Psoas muscle (tissue), 8 donors: ENCODE data around the gene DDX24. TPM values are rescaled to one million over a fixed set of nuclear protein-coding genes. Genes with fewer than 3 reads are reported as not detected.

Experiments
- ATAC-seq, 4 donors: fragments of 200-7000 bp; cut with Tn5 transposase; one replicate each; pipeline ENCODE4 v1.9.1; 2020; ENCODE audit warnings: moderate library complexity in 3 of 4, mild to moderate bottlenecking in 2 of 4
- DNase-seq, 2 donors: peaks; one replicate each; pipeline ENCODE4 v3.0.0-alpha.2; 2020
- H3K27ac ChIP-seq: fragments of 200-600 bp; one replicate; pipeline ENCODE4 v1.8.0; 2022
- H3K27me3 ChIP-seq, 3 donors: fragments of 200-600 bp in 1 of 3; one replicate each; pipeline versions ENCODE4 v1.6.1 to v1.8.0; 2013 to 2022; ENCODE audit warnings: low read length in 2 of 3, mild to moderate bottlenecking in 2 of 3, moderate library complexity in 1 of 3; ENCODE audit not compliant: insufficient read depth in 3 of 3
- H3K36me3 ChIP-seq, 2 donors: fragments of 200-600 bp in 1 of 2; one replicate each; pipeline versions ENCODE4 v1.6.1 to v1.8.0; 2013 to 2022; ENCODE audit warnings: low read depth in 1 of 2, mild to moderate bottlenecking in 1 of 2, moderate library complexity in 1 of 2; ENCODE audit not compliant: insufficient read depth in 1 of 2
- H3K4me1 ChIP-seq: fragments of 200-600 bp; one replicate; pipeline ENCODE4 v1.8.0; 2022
- H3K4me3 ChIP-seq: fragments of 200-600 bp; one replicate; pipeline ENCODE4 v1.8.0; 2022; ENCODE audit warnings: mild to moderate bottlenecking
- H3K9me3 ChIP-seq: fragments of 200-600 bp; one replicate; pipeline ENCODE4 v1.8.0; 2022
- WGBS, 3 donors: extraction: QIAGEN DNeasy Blood & Tissue Kit; methylation state at CpG; one replicate each; pipeline versions ENCODE4 v1.1.6 to v1.1.7; 2013; 5-methylcytosine and 5-hydroxymethylcytosine counted together
- intact Hi-C, 2 donors: fragments of 100-400 bp; cut with DNase I; formaldehyde crosslinking; loops; one replicate each; pipeline versions ENCODE4 v1.11.0 to v1.14.2; 2022
- polyA plus RNA-seq, 3 donors: library from polyadenylated mRNA; stranded (reverse); fragments of 200-250 nt; gene quantifications; one replicate each; pipeline ENCODE4 v1.2.3, GENCODE V29; 2013
- total RNA-seq, 4 donors: library from RNA; stranded (reverse); fragmentation: NEBNext Ultra II Directional in 2 of 4; extraction: Animal tissue kit (Norgen Biotek cat#: 25700) in 2 of 4; gene quantifications; one replicate each; pipeline versions ENCODE4 v1.2.1 to v1.2.4, GENCODE V29; 2021 to 2023
- TF ChIP-seq, protein P1 (sequence below): fragments of 200-600 bp; IDR thresholded peaks from one replicate; pipeline ENCODE4 v1.8.0; 2022; ENCODE audit warnings: antibody characterized with exemption
- donor health status: healthy with polysubstance abuse.
- donor health status: DM: no; HTN: no; CAD: no; lungs with moderate emphysema.
- donor health status: Bipolar disorder and iron deficiency.
- donor health status: healthy.
- donor health status: DM: yes; HTN: yes; CAD: no.
- donor health status: DM: no; HTN: no; CAD: no.
- donor health status: DM: no; HTN: no; CAD: no.
- donor health status: DM: yes; HTN: yes; CAD: no.

Gene DDX24
- total and polyA plus RNA-seq, 7 donors, result 66.5 to 190 (median 145) TPM

DNA sequence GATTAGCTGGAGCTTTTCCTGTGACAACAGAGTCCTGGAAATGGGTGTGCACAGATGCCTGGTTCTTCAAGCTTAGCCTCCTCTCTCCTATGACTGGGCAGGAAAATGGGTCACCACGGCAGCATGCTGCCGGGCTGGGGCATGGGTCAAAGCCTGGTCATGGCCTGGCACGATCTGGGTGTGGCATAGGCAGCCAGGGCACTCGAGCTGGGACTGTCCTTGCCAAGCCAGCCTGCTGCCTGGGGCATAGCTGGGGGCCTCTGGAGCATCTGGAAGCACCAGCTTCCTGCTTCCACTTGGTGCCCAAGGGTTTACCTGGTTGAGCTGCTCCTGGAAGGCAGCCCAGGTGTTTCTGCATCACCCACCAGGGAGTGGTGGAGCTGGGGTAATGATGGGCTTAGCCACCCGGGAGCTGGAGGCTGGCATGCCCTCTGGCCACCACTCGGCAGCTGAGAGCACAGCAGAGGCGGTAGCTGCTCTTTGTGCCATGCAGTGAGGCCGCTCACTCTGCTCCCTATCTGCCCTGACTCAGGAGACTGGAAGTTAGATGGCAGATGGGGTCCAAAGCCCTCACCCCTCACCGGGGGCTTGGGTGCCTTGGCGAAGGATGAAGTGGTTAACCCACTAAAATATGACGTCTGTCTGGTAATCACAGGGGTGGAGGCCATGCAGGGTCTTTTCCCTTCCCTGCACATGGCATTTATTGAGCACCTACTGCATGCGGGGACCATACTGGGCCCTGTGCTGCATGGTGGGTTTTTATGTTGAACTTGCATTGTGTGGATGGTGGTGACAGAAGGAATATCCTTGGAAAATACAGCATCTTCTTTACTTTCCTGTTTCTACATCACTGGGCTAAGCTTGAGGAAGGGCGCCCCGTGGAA lies 53.2 kb downstream of the DDX24 start:
- DNase-seq, result peak in 1 of 2 donors; percentile 46
- 75 to 80% (median 78%) methylated on average over 14 of the region's 14 CpGs for WGBS, 3 donors
- intact Hi-C loops, result loop anchor here in 1 of 2 donors (10.0 kb wide), 1 partner anchor 373 kb away; no protein-coding TSS in a partner anchor

DNA sequence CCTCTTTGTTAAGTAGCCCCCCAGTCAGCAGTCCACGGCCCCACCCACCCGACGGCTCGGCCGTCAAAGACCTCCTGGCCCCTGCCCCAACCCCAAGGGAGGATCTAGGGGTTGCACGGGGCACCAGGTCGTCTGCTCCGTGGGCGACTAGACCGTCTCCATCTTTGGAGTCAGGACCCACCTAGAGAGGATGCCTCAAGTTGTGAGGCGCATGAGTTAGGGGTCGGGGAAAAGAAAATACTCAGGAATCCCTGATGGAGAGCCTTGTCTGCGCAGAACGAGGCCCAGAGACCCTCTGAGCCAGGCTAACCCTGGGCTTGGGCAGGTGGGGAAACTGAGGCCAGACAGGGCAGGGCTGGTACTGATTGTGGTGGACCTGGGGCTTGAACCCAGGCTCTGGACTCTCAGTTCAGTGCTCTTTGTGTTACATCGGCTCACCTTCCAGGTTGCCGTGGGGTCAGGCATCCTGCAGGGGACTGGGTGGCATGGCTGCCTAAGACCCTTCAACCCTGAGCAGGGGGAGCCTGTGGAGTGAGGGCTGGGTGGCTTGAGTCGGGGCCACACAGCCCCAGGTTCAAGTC lies 54.0 kb downstream of the DDX24 start:
- DNase-seq, result no peak

More for the DNA sequence above, 53.2 kb downstream of the DDX24 start:
- H3K27ac ChIP-seq, result no peak overlapping the region
- H3K9me3 ChIP-seq, result no peaks in the 10 kb centered on the region
- H3K4me3 ChIP-seq, result no peak overlapping the region
- TF ChIP-seq, protein P1, sequence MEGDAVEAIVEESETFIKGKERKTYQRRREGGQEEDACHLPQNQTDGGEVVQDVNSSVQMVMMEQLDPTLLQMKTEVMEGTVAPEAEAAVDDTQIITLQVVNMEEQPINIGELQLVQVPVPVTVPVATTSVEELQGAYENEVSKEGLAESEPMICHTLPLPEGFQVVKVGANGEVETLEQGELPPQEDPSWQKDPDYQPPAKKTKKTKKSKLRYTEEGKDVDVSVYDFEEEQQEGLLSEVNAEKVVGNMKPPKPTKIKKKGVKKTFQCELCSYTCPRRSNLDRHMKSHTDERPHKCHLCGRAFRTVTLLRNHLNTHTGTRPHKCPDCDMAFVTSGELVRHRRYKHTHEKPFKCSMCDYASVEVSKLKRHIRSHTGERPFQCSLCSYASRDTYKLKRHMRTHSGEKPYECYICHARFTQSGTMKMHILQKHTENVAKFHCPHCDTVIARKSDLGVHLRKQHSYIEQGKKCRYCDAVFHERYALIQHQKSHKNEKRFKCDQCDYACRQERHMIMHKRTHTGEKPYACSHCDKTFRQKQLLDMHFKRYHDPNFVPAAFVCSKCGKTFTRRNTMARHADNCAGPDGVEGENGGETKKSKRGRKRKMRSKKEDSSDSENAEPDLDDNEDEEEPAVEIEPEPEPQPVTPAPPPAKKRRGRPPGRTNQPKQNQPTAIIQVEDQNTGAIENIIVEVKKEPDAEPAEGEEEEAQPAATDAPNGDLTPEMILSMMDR, result no peak
- no peak for ATAC-seq
- no peaks in the 10 kb centered on the region for H3K27me3 ChIP-seq
- no peaks in the 10 kb centered on the region for H3K4me1 ChIP-seq
- H3K36me3 ChIP-seq, result no peaks in the 10 kb centered on the region

DNA sequence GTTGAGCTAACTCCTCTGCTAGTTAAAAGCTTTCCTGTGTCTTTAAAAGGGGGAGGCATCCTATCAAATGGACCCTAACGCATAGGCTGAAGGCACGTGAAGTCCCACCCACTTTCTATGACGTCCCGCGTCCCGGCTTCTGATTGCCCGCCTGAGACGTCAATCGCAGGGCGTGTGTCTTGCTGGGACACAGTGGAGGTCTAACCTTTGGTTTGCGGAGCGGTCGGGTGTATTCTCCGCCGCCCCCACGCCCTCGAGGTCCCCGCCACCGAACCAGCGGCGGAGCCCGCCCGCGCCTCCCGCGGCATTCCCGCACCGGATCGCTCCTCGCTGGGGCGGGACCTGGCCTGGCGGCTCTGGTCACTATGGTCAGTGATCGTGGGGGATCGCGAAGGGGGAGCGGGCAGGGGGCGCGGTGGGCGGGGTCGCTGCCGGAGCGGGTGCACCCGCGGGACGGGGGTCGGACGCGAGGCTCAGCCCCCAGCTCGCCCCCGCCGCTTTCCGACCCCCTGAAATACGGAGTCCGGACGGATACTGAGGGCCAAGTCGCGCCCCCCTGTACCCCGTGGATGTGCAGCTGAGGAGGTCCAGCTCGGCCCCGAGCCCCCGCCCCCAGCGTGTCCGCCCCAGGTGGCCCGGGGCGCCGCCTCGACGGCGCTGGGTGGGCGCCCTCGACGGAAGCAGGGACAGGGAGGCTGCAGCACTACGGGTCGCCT lies 54.7 kb downstream of the DDX24 start, which contains the start of gene OTUB2:
TSS of gene OTUB2 (plus strand) at position 168 of the 716 bp plus-strand sequence. CDS start at position 366, 198 bp downstream.
- peak within 1 kb of the TSS; percentile 79 for H3K4me3 ChIP-seq
- ATAC-seq, result peak; percentile 98 to 100 (median 100)
- intact Hi-C loops, result loop anchor here in 1 of 2 donors (10.0 kb wide), 1 partner anchor 372 kb away; no protein-coding TSS in a partner anchor
- H3K9me3 ChIP-seq, result no peaks in the 10 kb centered on the region
- H3K36me3 ChIP-seq, result no peaks in the 10 kb centered on the region
- H3K27ac ChIP-seq, result no peak within 1 kb of the TSS
- 0 to 1% (median 0%) methylated on average over 55 to 74 of the region's 74 CpGs for WGBS, 3 donors
- DNase-seq, result peak; percentile 98 to 99
- no peaks in the 10 kb centered on the region for H3K4me1 ChIP-seq
- no peaks in the 10 kb centered on the region for H3K27me3 ChIP-seq
- TF ChIP-seq, protein P1, result no peak

More for the DNA sequence above, 54.0 kb downstream of the DDX24 start:
- no peak for ATAC-seq
- Histone ChIP-seq H3K27ac (no peak overlapping the region), H3K4me1 (no peaks in the 10 kb centered on the region), H3K27me3 (no peaks in the 10 kb centered on the region), H3K36me3 (no peaks in the 10 kb centered on the region), H3K9me3 (no peaks in the 10 kb centered on the region), H3K4me3 (peak overlapping the region; percentile 79)
- TF ChIP-seq, protein P1, result no peak
- WGBS, 3 donors, result 43 to 46% (median 43%) methylated on average over 14 to 17 of the region's 17 CpGs
- intact Hi-C loops, result loop anchor here in 1 of 2 donors (10.0 kb wide), 1 partner anchor 372 kb away; no protein-coding TSS in a partner anchor

DNA sequence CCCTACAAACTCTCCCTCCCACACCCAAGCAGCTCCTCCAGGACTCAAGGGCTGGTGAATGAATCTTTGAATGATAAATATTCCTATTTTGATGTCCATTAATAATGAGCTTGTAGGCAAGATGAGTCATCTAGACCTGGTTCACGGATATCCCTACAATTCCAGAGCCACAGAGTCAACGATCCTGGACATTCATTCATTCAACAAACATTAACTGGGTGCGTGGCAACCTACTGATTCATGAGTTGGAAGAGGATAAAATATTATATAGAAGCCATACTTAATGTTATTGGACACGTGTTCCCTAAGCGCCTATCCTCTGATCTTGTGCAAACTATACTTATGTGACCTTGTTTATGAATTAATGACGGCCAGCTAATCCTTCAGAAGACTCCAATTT lies 55.3 kb downstream of the DDX24 start:
- TF ChIP-seq, protein P1, result no peak
- H3K27ac ChIP-seq, result no peak overlapping the region
- no peaks in the 10 kb centered on the region for H3K9me3 ChIP-seq
- no peaks in the 10 kb centered on the region for H3K36me3 ChIP-seq
- H3K4me3 ChIP-seq, result peak overlapping the region; percentile 79
- ATAC-seq (no peak), DNase-seq (no peak)
- H3K27me3 ChIP-seq, result no peaks in the 10 kb centered on the region
- no peaks in the 10 kb centered on the region for H3K4me1 ChIP-seq
- WGBS, 3 donors, result 55 to 62% (median 57%) methylated on average over 6 of the region's 6 CpGs
- intact Hi-C loops, result loop anchor here in 1 of 2 donors (10.0 kb wide), 1 partner anchor 371 kb away; no protein-coding TSS in a partner anchor
